Kidney (tissue), 14 donors: ENCODE measurements around the gene ADM5. TPM values are rescaled to one million over a fixed set of nuclear protein-coding genes. Genes with fewer than 3 reads are reported as not detected.

Source experiments
- DNase-seq, 5 donors: peaks; one replicate each; pipeline ENCODE4 v3.0.0-alpha.2; 2013 to 2020
- FAIRE-seq: peaks from 2 replicates; lab custom pipeline; 2012; peaks lifted over from hg19 to GRCh38; lab: Jason Lieb, UNC
- H3K27ac ChIP-seq, 2 donors: one replicate each; pipeline ENCODE4 v1.7.0; 2013; ENCODE audit warnings: low read depth in 2 of 2, low read length in 2 of 2, inconsistent platforms in 1 of 2
- H3K27me3 ChIP-seq: one replicate; pipeline ENCODE4 v1.7.1; 2013; ENCODE audit warnings: low read length, inconsistent platforms; ENCODE audit not compliant: control insufficient read depth, insufficient read depth
- H3K36me3 ChIP-seq, 3 donors: one replicate each; pipeline versions ENCODE4 v1.7.0 to v1.7.1; 2013; ENCODE audit warnings: low read length in 3 of 3, control low read depth in 1 of 3, inconsistent platforms in 1 of 3; ENCODE audit not compliant: insufficient read depth in 3 of 3, control insufficient read depth in 2 of 3
- H3K4me1 ChIP-seq, 3 donors: one replicate each; pipeline versions ENCODE4 v1.7.0 to v1.7.1; 2013; ENCODE audit warnings: low read length in 3 of 3, inconsistent platforms in 1 of 3, low read depth in 1 of 3; ENCODE audit not compliant: control insufficient read depth in 2 of 3, insufficient read depth in 2 of 3
- H3K4me3 ChIP-seq, 3 donors: one replicate each; pipeline versions ENCODE4 v1.7.0 to v1.8.1; 2013; ENCODE audit warnings: low read length in 3 of 3, control low read depth in 1 of 3, inconsistent platforms in 1 of 3
- H3K9ac ChIP-seq, 3 donors: one replicate each; pipeline versions ENCODE4 v1.7.0 to v1.7.1; 2013; ENCODE audit warnings: low read length in 3 of 3, control low read depth in 1 of 3, inconsistent platforms in 1 of 3
- H3K9me3 ChIP-seq, 3 donors: one replicate each; pipeline versions ENCODE4 v1.7.0 to v1.7.1; 2013; ENCODE audit warnings: low read length in 3 of 3, control low read depth in 1 of 3, inconsistent platforms in 1 of 3; ENCODE audit not compliant: control insufficient read depth in 2 of 3, insufficient read depth in 1 of 3
- CTCF ChIP-seq: IDR thresholded peaks from 3 replicates; pipeline ENCODE4 v1.5.1; 2012; ENCODE audit warnings: mild to moderate bottlenecking, moderate library complexity, borderline replicate concordance; ENCODE audit not compliant: insufficient read depth; ENCODE audit errors: extremely low read depth
- intact Hi-C: fragments of 100-400 bp; cut with DNase I; formaldehyde crosslinking; loops from one replicate; pipeline ENCODE4 v1.11.1; 2022
- polyA plus RNA-seq: library from polyadenylated mRNA; stranded (reverse); fragments of 350-450 nt; fragmentation: Illumina TruSeq; extraction: RNeasy Lipid Tissue Mini Kit (QIAGEN cat#74804); gene quantifications from one replicate; pipeline ENCODE4 v1.2.3, GENCODE V29; 2014; ENCODE audit warnings: low read depth, low replicate concordance; ENCODE audit not compliant: insufficient read depth
- total RNA-seq: library from RNA; stranded (reverse); fragmentation: NEBNext Ultra II Directional; extraction: Animal tissue kit (Norgen Biotek cat#: 25700); gene quantifications from one replicate; pipeline ENCODE4 v1.2.1, GENCODE V29; 2021
- donor health status: control.
- donor health status: control.
- donor health status: control.
- donor health status: control.
- donor health status: control.
- donor health status: DM: yes; HTN: yes; CAD: no.
- donor health status: Normal renal cell carcinoma (clear cell type).

The ADM5 gene
- total and polyA plus RNA-seq, 2 donors from 2014 or later, result 0.60 to 2.1 TPM

GRCh38 chr19:49684251-49684982 lies 5.0 kb upstream of the ADM5 start:
- no peaks in the 10 kb centered on the region for H3K9me3 ChIP-seq
- no peak for FAIRE-seq
- TF ChIP-seq CTCF, result no peak
- H3K36me3 ChIP-seq, result peaks cover 0 to 24% (median 22%) of the 10 kb centered on the region in 3 donors
- peak in 1 of 5 donors; percentile 4 for DNase-seq
- no peak overlapping the region for H3K9ac ChIP-seq
- intact Hi-C loops, result no loop called here
- H3K4me1 ChIP-seq, result peaks cover 0 to 17% (median 6%) of the 10 kb centered on the region in 3 donors
- no peak overlapping the region for H3K4me3 ChIP-seq
- no peak overlapping the region for H3K27ac ChIP-seq
- H3K27me3 ChIP-seq, result no peaks in the 10 kb centered on the region

- no peak overlapping the region for H3K27ac ChIP-seq
- peaks cover 0 to 21% (median 6%) of the 10 kb centered on the region in 3 donors for H3K4me1 ChIP-seq
- no peak for TF ChIP-seq CTCF
- intact Hi-C loops, result no loop called here
- no peak overlapping the region for H3K4me3 ChIP-seq
- DNase-seq (peak in 1 of 5 donors; percentile 3), FAIRE-seq (no peak)
- no peak overlapping the region for H3K9ac ChIP-seq
- peaks cover 0 to 24% (median 22%) of the 10 kb centered on the region in 3 donors for H3K36me3 ChIP-seq
- H3K9me3 ChIP-seq, result no peaks in the 10 kb centered on the region
- no peaks in the 10 kb centered on the region for H3K27me3 ChIP-seq
These were observed 4.3 kb upstream of the ADM5 start for GRCh38 chr19:49684983-49685553.

- H3K9me3 ChIP-seq, result no peaks in the 10 kb centered on the region
- TF ChIP-seq CTCF, result no peak
- H3K36me3 ChIP-seq, result peaks cover 0 to 24% (median 22%) of the 10 kb centered on the region in 3 donors
- H3K27me3 ChIP-seq, result no peaks in the 10 kb centered on the region
- intact Hi-C loops, result no loop called here
- H3K27ac ChIP-seq, result no peak overlapping the region
- peak in 1 of 5 donors; percentile 56 for DNase-seq
- no peak overlapping the region for H3K9ac ChIP-seq
- no peak for FAIRE-seq
- no peak overlapping the region for H3K4me3 ChIP-seq
- peaks cover 0 to 20% (median 5%) of the 10 kb centered on the region in 3 donors for H3K4me1 ChIP-seq
These were observed 3.5 kb upstream of the ADM5 start for GRCh38 chr19:49685845-49686332.
